Body of pancreas (tissue), 4 donors: Measurements from ENCODE around the gene GUCA2A.

Experiments
- CTCF ChIP-seq, 7 experiments: fragments of 450-650 bp in 4 of 7; fragments of 200-600 bp in 3 of 7; sonication (generic) in 3 of 7; IDR thresholded peaks; one replicate each; pipeline ENCODE4 v1.5.1; 2016 to 2019; ENCODE audit warnings: antibody characterized with exemption in 7 of 7
- POLR2A ChIP-seq, 3 donors: fragments of 450-650 bp; IDR thresholded peaks; one replicate each; pipeline ENCODE4 v1.6.1; 2016; ENCODE audit warnings: antibody characterized with exemption in 3 of 3, mild to moderate bottlenecking in 2 of 3

- TF ChIP-seq POLR2A (IDR thresholded peaks at IDR 0.05) (no peak), CTCF (IDR thresholded peaks at IDR 0.05) (no peak)
Measured at GRCh38 chr1:42177541-42177981, 13.0 kb upstream of the GUCA2A start.
